Astrocyte (in vitro differentiated cells and primary cell): ENCODE results near the gene EGFL6.

ENCODE experiments used
- CTCF ChIP-seq: IDR thresholded peaks from 2 replicates; pipeline ENCODE4 v1.5.1; 2011; ENCODE audit warnings: low read depth, mild to moderate bottlenecking, inconsistent platforms, low read length, moderate library complexity; ENCODE audit not compliant: insufficient read depth
- EZH2 ChIP-seq: IDR thresholded peaks from 2 replicates; pipeline ENCODE4 v1.6.1; 2012; ENCODE audit warnings: mild to moderate bottlenecking, low read length, inconsistent platforms; ENCODE audit not compliant: insufficient read depth

- TF ChIP-seq CTCF (no peak), EZH2 (no peak)
These were observed 12.2 kb downstream of the EGFL6 start for GRCh38 chrX:13581554-13581953.
